HUES48 (cell line): ENCODE measurements around the gene CCNF.
A peak's percentile ranks its signal among the peaks of the same experiment; 100 is the strongest.
"Not testable (repeated sequence)": the region's sequence is repeated elsewhere in the genome, so short reads cannot be mapped to it uniquely, and the experiment has no call there.

Experiments used
- H3K27ac ChIP-seq: one replicate; pipeline ENCODE4 v1.7.0; 2013; ENCODE audit warnings: low read depth, low read length, inconsistent platforms
- H3K27me3 ChIP-seq: 2 replicates; pipeline ENCODE4 v1.6.1; 2013; ENCODE audit warnings: mild to moderate bottlenecking, low read length; ENCODE audit not compliant: control insufficient read depth, insufficient read depth
- H3K36me3 ChIP-seq: 2 replicates; pipeline ENCODE4 v1.6.1; 2013; ENCODE audit warnings: low read length; ENCODE audit not compliant: control insufficient read depth, insufficient read depth
- H3K4me1 ChIP-seq: 2 replicates; pipeline ENCODE4 v1.6.1; 2013; ENCODE audit warnings: mild to moderate bottlenecking, low read length; ENCODE audit not compliant: control insufficient read depth, insufficient read depth
- H3K4me3 ChIP-seq: 2 replicates; pipeline ENCODE4 v1.5.1; 2013; ENCODE audit warnings: mild to moderate bottlenecking, low read depth, low read length
- H3K9ac ChIP-seq: 2 replicates; pipeline ENCODE4 v1.6.1; 2013; ENCODE audit warnings: mild to moderate bottlenecking, low read depth, low read length, moderate library complexity
- H3K9me3 ChIP-seq: 2 replicates; pipeline ENCODE4 v1.6.1; 2013; ENCODE audit warnings: low read length; ENCODE audit not compliant: control insufficient read depth, insufficient read depth

Gene CCNF

GRCh38 chr16:2428784-2429033 is 538 bp upstream of the CCNF start:
- Histone ChIP-seq H3K36me3 (peaks cover 32% of the 10 kb centered on the region), H3K27me3 (no peaks in the 10 kb centered on the region), H3K4me3 (peak overlapping the region; percentile 64), H3K4me1 (peaks cover 5% of the 10 kb centered on the region; the same call in 1 of the 2 replicates), H3K9ac (peak overlapping the region; percentile 69), H3K27ac (peak overlapping the region; percentile 58), H3K9me3 (no peaks in the 10 kb centered on the region)

GRCh38 chr16:2429771-2430663 is 770 bp downstream of the CCNF start:
- Histone ChIP-seq H3K4me3 (peak overlapping the region; percentile 92), H3K9me3 (no peaks in the 10 kb centered on the region), H3K27me3 (no peaks in the 10 kb centered on the region), H3K27ac (peak overlapping the region; percentile 68), H3K4me1 (peaks cover 5% of the 10 kb centered on the region; the same call in 1 of the 2 replicates), H3K9ac (peak overlapping the region; percentile 67), H3K36me3 (peaks cover 40% of the 10 kb centered on the region)

- Histone ChIP-seq H3K36me3 (peaks cover 58% of the 10 kb centered on the region), H3K4me3 (no peak overlapping the region), H3K9me3 (no peaks in the 10 kb centered on the region), H3K27ac (no peak overlapping the region), H3K9ac (no peak overlapping the region), H3K4me1 (peaks cover 5% of the 10 kb centered on the region; the same call in 1 of the 2 replicates), H3K27me3 (no peaks in the 10 kb centered on the region)
Observed at GRCh38 chr16:2432286-2432685, 3.0 kb downstream of the CCNF start.

- peaks cover 64% of the 10 kb centered on the region for H3K36me3 ChIP-seq
- H3K27me3 ChIP-seq: no peaks in the 10 kb centered on the region
- H3K4me1 ChIP-seq: peaks cover 5% of the 10 kb centered on the region; the same call in 1 of the 2 replicates
- no peaks in the 10 kb centered on the region for H3K9me3 ChIP-seq
- no peak overlapping the region for H3K9ac ChIP-seq
- H3K4me3 ChIP-seq: no peak overlapping the region
- no peak overlapping the region for H3K27ac ChIP-seq
Observed at GRCh38 chr16:2432801-2433505, 3.7 kb downstream of the CCNF start.

- not testable (repeated sequence) for H3K9ac ChIP-seq, H3K27me3 ChIP-seq, H3K9me3 ChIP-seq, H3K27ac ChIP-seq, H3K4me3 ChIP-seq, H3K4me1 ChIP-seq
- peaks cover 87% of the 10 kb centered on the region for H3K36me3 ChIP-seq
Observed at GRCh38 chr16:2435236-2435635, 6.0 kb downstream of the CCNF start.

- Histone ChIP-seq H3K27me3 (no peaks in the 10 kb centered on the region), H3K9me3 (no peaks in the 10 kb centered on the region), H3K4me3 (no peak overlapping the region), H3K27ac (no peak overlapping the region), H3K36me3 (peaks cover 89% of the 10 kb centered on the region), H3K4me1 (no peaks in the 10 kb centered on the region), H3K9ac (no peak overlapping the region)
Observed at GRCh38 chr16:2436110-2436509, 6.9 kb downstream of the CCNF start.

GRCh38 chr16:2437032-2437790 is 8.0 kb downstream of the CCNF start:
- H3K36me3 ChIP-seq: peaks cover 82% of the 10 kb centered on the region
- H3K27ac ChIP-seq: no peak overlapping the region

GRCh38 chr16:2438121-2438520 is 8.9 kb downstream of the CCNF start:
- peaks cover 74% of the 10 kb centered on the region for H3K36me3 ChIP-seq

More at GRCh38 chr16:2437032-2437790, 8.0 kb downstream of the CCNF start:
- Histone ChIP-seq H3K4me1 (no peaks in the 10 kb centered on the region), H3K9ac (no peak overlapping the region), H3K27me3 (no peaks in the 10 kb centered on the region), H3K9me3 (no peaks in the 10 kb centered on the region), H3K4me3 (no peak overlapping the region)

GRCh38 chr16:2439598-2439997 is 10.4 kb downstream of the CCNF start:
- H3K4me3 ChIP-seq: no peak overlapping the region
- peaks cover 71% of the 10 kb centered on the region for H3K36me3 ChIP-seq
- H3K4me1 ChIP-seq: no peaks in the 10 kb centered on the region
- H3K27me3 ChIP-seq: no peaks in the 10 kb centered on the region
- no peak overlapping the region for H3K27ac ChIP-seq
- no peaks in the 10 kb centered on the region for H3K9me3 ChIP-seq
- no peak overlapping the region for H3K9ac ChIP-seq

More at GRCh38 chr16:2438121-2438520, 8.9 kb downstream of the CCNF start:
- H3K4me3 ChIP-seq: no peak overlapping the region
- H3K9me3 ChIP-seq: no peaks in the 10 kb centered on the region
- H3K27me3 ChIP-seq: no peaks in the 10 kb centered on the region
- H3K27ac ChIP-seq: no peak overlapping the region
- H3K4me1 ChIP-seq: no peaks in the 10 kb centered on the region
- no peak overlapping the region for H3K9ac ChIP-seq

- not testable (repeated sequence) for H3K9me3 ChIP-seq, H3K9ac ChIP-seq, H3K4me1 ChIP-seq, H3K4me3 ChIP-seq, H3K27ac ChIP-seq, H3K27me3 ChIP-seq
- peaks cover 77% of the 10 kb centered on the region for H3K36me3 ChIP-seq
Observed at GRCh38 chr16:2441143-2441804, 12.0 kb downstream of the CCNF start.
